Ascending aorta (tissue), 2 donors: ENCODE data around the gene FOXI1. TPM values are rescaled to one million over a fixed set of nuclear protein-coding genes. Genes with fewer than 3 reads are reported as not detected.

Experiments used
- DNase-seq, 2 donors: peaks; one replicate each; pipeline ENCODE4 v3.0.0-alpha.2; 2019; ENCODE audit warnings: low spot score in 2 of 2
- H3K27ac ChIP-seq, 2 donors: fragments of 200-600 bp; sonication (generic); one replicate each; pipeline ENCODE4 v1.5.1; 2016 to 2017; ENCODE audit warnings: mild to moderate bottlenecking in 1 of 2
- H3K27me3 ChIP-seq: fragments of 200-600 bp; sonication (generic); one replicate; pipeline ENCODE4 v1.5.1; 2017
- H3K36me3 ChIP-seq, 2 donors: fragments of 200-600 bp; sonication (generic); one replicate each; pipeline ENCODE4 v1.5.1; 2016
- H3K4me1 ChIP-seq, 2 donors: fragments of 200-600 bp; sonication (generic); one replicate each; pipeline ENCODE4 v1.5.1; 2016 to 2017; ENCODE audit warnings: mild to moderate bottlenecking in 1 of 2
- H3K4me3 ChIP-seq, 2 donors: fragments of 200-600 bp; sonication (generic); one replicate each; pipeline ENCODE4 v1.5.1; 2016 to 2017; ENCODE audit warnings: mild to moderate bottlenecking in 1 of 2
- H3K9me3 ChIP-seq, 2 donors: fragments of 200-600 bp; sonication (generic); one replicate each; pipeline ENCODE4 v1.5.1; 2016
- intact Hi-C: fragments of 100-400 bp; cut with DNase I; formaldehyde crosslinking; loops from one replicate; pipeline ENCODE4 v1.15.1; 2023
- total RNA-seq: library from RNA; depleted of rRNA; stranded (reverse); fragments of >200 nt; gene quantifications from one replicate; pipeline ENCODE4 v1.1.0, GENCODE V29; 2016
- TF ChIP-seq, protein P1 (sequence below), 3 experiments: fragments of 200-600 bp in 2 of 3; fragments of 450-650 bp in 1 of 3; sonication (generic) in 2 of 3; IDR thresholded peaks; one replicate each; pipeline ENCODE4 v1.5.1; 2016 to 2019; ENCODE audit warnings: antibody characterized with exemption in 3 of 3, mild to moderate bottlenecking in 1 of 3, moderate library complexity in 1 of 3

Gene FOXI1
- total RNA-seq: not detected

GRCh38 chr5:170105642-170106611 lies at the start of gene FOXI1:
FOXI1 (plus strand) TSS chr5:170105897; CDS start chr5:170105958, 61 bp downstream.
- no peaks in the 10 kb centered on the region for H3K27me3 ChIP-seq
- H3K4me3 ChIP-seq: no peak within 1 kb of the TSS
- intact Hi-C loops: no loop called here
- no peaks in the 10 kb centered on the region for H3K4me1 ChIP-seq
- H3K27ac ChIP-seq: no peak within 1 kb of the TSS
- DNase-seq: peak in 1 of 2 donors; percentile 62
- no peaks in the 10 kb centered on the region for H3K36me3 ChIP-seq
- TF ChIP-seq, protein P1, sequence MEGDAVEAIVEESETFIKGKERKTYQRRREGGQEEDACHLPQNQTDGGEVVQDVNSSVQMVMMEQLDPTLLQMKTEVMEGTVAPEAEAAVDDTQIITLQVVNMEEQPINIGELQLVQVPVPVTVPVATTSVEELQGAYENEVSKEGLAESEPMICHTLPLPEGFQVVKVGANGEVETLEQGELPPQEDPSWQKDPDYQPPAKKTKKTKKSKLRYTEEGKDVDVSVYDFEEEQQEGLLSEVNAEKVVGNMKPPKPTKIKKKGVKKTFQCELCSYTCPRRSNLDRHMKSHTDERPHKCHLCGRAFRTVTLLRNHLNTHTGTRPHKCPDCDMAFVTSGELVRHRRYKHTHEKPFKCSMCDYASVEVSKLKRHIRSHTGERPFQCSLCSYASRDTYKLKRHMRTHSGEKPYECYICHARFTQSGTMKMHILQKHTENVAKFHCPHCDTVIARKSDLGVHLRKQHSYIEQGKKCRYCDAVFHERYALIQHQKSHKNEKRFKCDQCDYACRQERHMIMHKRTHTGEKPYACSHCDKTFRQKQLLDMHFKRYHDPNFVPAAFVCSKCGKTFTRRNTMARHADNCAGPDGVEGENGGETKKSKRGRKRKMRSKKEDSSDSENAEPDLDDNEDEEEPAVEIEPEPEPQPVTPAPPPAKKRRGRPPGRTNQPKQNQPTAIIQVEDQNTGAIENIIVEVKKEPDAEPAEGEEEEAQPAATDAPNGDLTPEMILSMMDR (IDR thresholded peaks at IDR 0.05): no peak
- H3K9me3 ChIP-seq: no peaks in the 10 kb centered on the region

- TF ChIP-seq, protein P1 (IDR thresholded peaks at IDR 0.05): no peak
- H3K4me1 ChIP-seq: no peaks in the 10 kb centered on the region
- intact Hi-C loops: no loop called here
- no peak overlapping the region for H3K27ac ChIP-seq
- no peak for DNase-seq
- H3K36me3 ChIP-seq: no peaks in the 10 kb centered on the region
- no peaks in the 10 kb centered on the region for H3K27me3 ChIP-seq
- no peak overlapping the region for H3K4me3 ChIP-seq
- H3K9me3 ChIP-seq: no peaks in the 10 kb centered on the region
These were observed 49.0 kb upstream of the FOXI1 start for GRCh38 chr5:170056561-170057267.

GRCh38 chr5:170057311-170057710 lies 48.4 kb upstream of the FOXI1 start:
- TF ChIP-seq, protein P1 (IDR thresholded peaks at IDR 0.05): no peak
- no peak overlapping the region for H3K27ac ChIP-seq
- no peaks in the 10 kb centered on the region for H3K9me3 ChIP-seq
- intact Hi-C loops: no loop called here
- H3K4me3 ChIP-seq: no peak overlapping the region
- no peaks in the 10 kb centered on the region for H3K36me3 ChIP-seq
- no peak for DNase-seq
- no peaks in the 10 kb centered on the region for H3K4me1 ChIP-seq
- H3K27me3 ChIP-seq: no peaks in the 10 kb centered on the region

- Histone ChIP-seq H3K27me3 (no peaks in the 10 kb centered on the region), H3K4me3 (no peak overlapping the region), H3K36me3 (no peaks in the 10 kb centered on the region), H3K4me1 (no peaks in the 10 kb centered on the region), H3K27ac (no peak overlapping the region), H3K9me3 (no peaks in the 10 kb centered on the region)
- intact Hi-C loops: no loop called here
- no peak for DNase-seq
- TF ChIP-seq, protein P1 (IDR thresholded peaks at IDR 0.05): no peak
These were observed 46.5 kb upstream of the FOXI1 start for GRCh38 chr5:170059221-170059620.

DNA sequence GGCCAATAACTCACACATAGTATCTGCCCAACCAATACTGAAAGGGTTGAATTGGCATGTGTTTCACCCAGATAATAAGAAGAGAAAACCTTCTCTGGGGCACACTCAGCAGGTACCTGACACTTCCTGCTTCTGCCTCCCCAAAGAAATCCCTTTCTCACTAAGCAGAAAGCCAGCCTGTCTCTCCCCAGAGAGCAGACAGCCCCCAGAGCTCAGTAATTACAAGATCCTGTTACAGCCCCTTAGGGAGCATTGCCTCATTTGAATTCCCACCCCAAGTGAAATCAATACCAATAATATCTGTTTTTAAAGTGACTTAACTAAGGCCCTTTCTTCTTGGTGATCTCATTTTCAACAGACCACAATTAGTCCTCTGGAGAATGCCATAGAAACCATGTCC lies 38.5 kb upstream of the FOXI1 start:
- no peaks in the 10 kb centered on the region for H3K9me3 ChIP-seq
- no peak overlapping the region for H3K4me3 ChIP-seq
- no peak for DNase-seq
- no peaks in the 10 kb centered on the region for H3K27me3 ChIP-seq
- H3K4me1 ChIP-seq: no peaks in the 10 kb centered on the region
- no peaks in the 10 kb centered on the region for H3K36me3 ChIP-seq
- TF ChIP-seq, protein P1 (IDR thresholded peaks at IDR 0.05): no peak
- intact Hi-C loops: no loop called here
- H3K27ac ChIP-seq: no peak overlapping the region
